Sigmoid colon (tissue), 7 donors: ENCODE results near the gene LPCAT2. TPM values are rescaled to one million over a fixed set of nuclear protein-coding genes. Genes with fewer than 3 reads are reported as not detected.

ENCODE experiments used
- DNase-seq: peaks from one replicate; pipeline ENCODE4 v3.0.0-alpha.2; 2019
- H3K27ac ChIP-seq, 4 donors: fragments of 200-600 bp; sonication (generic); one replicate each; pipeline ENCODE4 v1.5.1; 2016 to 2019; ENCODE audit warnings: mild to moderate bottlenecking in 1 of 4
- H3K27me3 ChIP-seq, 3 donors: fragments of 200-600 bp; sonication (generic); one replicate each; pipeline ENCODE4 v1.5.1; 2019; ENCODE audit warnings: mild to moderate bottlenecking in 1 of 3
- H3K36me3 ChIP-seq, 4 donors: fragments of 200-600 bp; sonication (generic); one replicate each; pipeline ENCODE4 v1.5.1; 2016 to 2019
- H3K4me1 ChIP-seq, 4 donors: fragments of 200-600 bp; sonication (generic); one replicate each; pipeline ENCODE4 v1.5.1; 2017 to 2019
- H3K4me3 ChIP-seq, 4 donors: fragments of 200-600 bp; sonication (generic); one replicate each; pipeline ENCODE4 v1.5.1; 2017 to 2019; ENCODE audit warnings: mild to moderate bottlenecking in 2 of 4, moderate library complexity in 1 of 4
- H3K9me3 ChIP-seq, 4 donors: fragments of 200-600 bp in 3 of 4; sonication (generic) in 3 of 4; one replicate each; pipeline versions ENCODE4 v1.5.1 to v1.6.1; 2013 to 2019
- CTCF ChIP-seq, 4 experiments: fragments of 450-650 bp in 3 of 4; fragments of 200-600 bp in 1 of 4; IDR thresholded peaks; one replicate each; pipeline ENCODE4 v1.5.1; 2016 to 2019; ENCODE audit warnings: antibody characterized with exemption in 4 of 4, mild to moderate bottlenecking in 3 of 4, moderate library complexity in 2 of 4
- EP300 ChIP-seq, 4 donors: sonication (generic); formaldehyde crosslinking; IDR thresholded peaks; one replicate each; pipeline ENCODE4 v1.6.1; 2017; ENCODE audit warnings: antibody characterized with exemption in 4 of 4
- POLR2A ChIP-seq, 2 donors: fragments of 450-650 bp; IDR thresholded peaks; one replicate each; pipeline ENCODE4 v1.6.1; 2016; ENCODE audit warnings: antibody characterized with exemption in 2 of 2, mild to moderate bottlenecking in 2 of 2, moderate library complexity in 2 of 2
- POLR2AphosphoS5 ChIP-seq, 4 donors: sonication (generic); formaldehyde crosslinking; IDR thresholded peaks; one replicate each; pipeline ENCODE4 v1.6.1; 2017; ENCODE audit warnings: antibody characterized with exemption in 4 of 4
- WGBS, 2 donors: extraction: QIAGEN DNeasy Blood & Tissue Kit; methylation state at CpG; one replicate each; pipeline ENCODE4 v1.1.7; 2013; 5-methylcytosine and 5-hydroxymethylcytosine counted together
- intact Hi-C: fragments of 100-400 bp; cut with DNase I; formaldehyde crosslinking; loops from one replicate; pipeline ENCODE4 v1.15.1; 2023
- polyA plus RNA-seq, 3 donors: library from polyadenylated mRNA; stranded (reverse); fragments of 200-250 nt; gene quantifications; one replicate each; pipeline ENCODE4 v1.2.3, GENCODE V29; 2013
- total RNA-seq, 4 donors: library from RNA; depleted of rRNA; stranded (reverse); fragments of >200 nt; gene quantifications; one replicate each; pipeline ENCODE4 v1.1.0, GENCODE V29; 2016
- donor health status: healthy with polysubstance abuse.
- donor health status: Bipolar disorder and iron deficiency.
- donor health status: healthy.

The LPCAT2 gene
- total and polyA plus RNA-seq, 7 donors: 1.2 to 12.8 (median 6.6) TPM

GRCh38 chr16:55510185-55510805, 1.4 kb downstream of the LPCAT2 start:
- Histone ChIP-seq H3K4me1 (peaks cover 0 to 10% (median 8%) of the 10 kb centered on the region in 4 donors), H3K27me3 (peaks cover 0 to 18% (median 17%) of the 10 kb centered on the region in 3 donors), H3K9me3 (peaks cover 0 to 9% (median 0%) of the 10 kb centered on the region in 4 donors), H3K36me3 (peaks cover 0 to 12% (median 0%) of the 10 kb centered on the region in 4 donors), H3K27ac (peak overlapping the region in 3 of 4 donors; percentile 46 to 78 (median 69)), H3K4me3 (peak overlapping the region in 2 of 4 donors; percentile 57 to 70)
- 33 to 49% methylated on average over 4 of the region's 4 CpGs for WGBS, 2 donors
- DNase-seq: no peak
- TF ChIP-seq CTCF (IDR thresholded peaks at IDR 0.05) (no peak), POLR2AphosphoS5 (IDR thresholded peaks at IDR 0.05) (no peak), EP300 (IDR thresholded peaks at IDR 0.05) (no peak), POLR2A (IDR thresholded peaks at IDR 0.05) (no peak)
- intact Hi-C loops: no loop called here

- Histone ChIP-seq H3K4me3 (no peak overlapping the region), H3K27ac (no peak overlapping the region), H3K9me3 (peaks cover 0 to 9% (median 0%) of the 10 kb centered on the region in 4 donors), H3K27me3 (peaks cover 0 to 18% (median 17%) of the 10 kb centered on the region in 3 donors), H3K4me1 (peaks cover 0 to 10% (median 8%) of the 10 kb centered on the region in 4 donors), H3K36me3 (no peaks in the 10 kb centered on the region)
- TF ChIP-seq POLR2AphosphoS5 (IDR thresholded peaks at IDR 0.05) (no peak), EP300 (IDR thresholded peaks at IDR 0.05) (no peak), CTCF (IDR thresholded peaks at IDR 0.05) (no peak), POLR2A (IDR thresholded peaks at IDR 0.05) (no peak)
- 99 to 100% methylated on average over 1 of the region's 1 CpG for WGBS, 2 donors
- DNase-seq: no peak
- intact Hi-C loops: no loop called here
Observed at GRCh38 chr16:55512941-55513340, 4.1 kb downstream of the LPCAT2 start.

- no peak overlapping the region for H3K27ac ChIP-seq
- 83 to 89% methylated on average over 5 of the region's 5 CpGs for WGBS, 2 donors
- no peak overlapping the region for H3K4me3 ChIP-seq
- peaks cover 0 to 9% (median 0%) of the 10 kb centered on the region in 4 donors for H3K9me3 ChIP-seq
- peaks cover 0 to 10% (median 8%) of the 10 kb centered on the region in 4 donors for H3K4me1 ChIP-seq
- H3K27me3 ChIP-seq: peaks cover 0 to 18% (median 16%) of the 10 kb centered on the region in 3 donors
- intact Hi-C loops: no loop called here
- H3K36me3 ChIP-seq: no peaks in the 10 kb centered on the region
- no peak for DNase-seq
- no peak for TF ChIP-seq EP300 (IDR thresholded peaks at IDR 0.05)
- TF ChIP-seq POLR2A (IDR thresholded peaks at IDR 0.05): no peak
- no peak for TF ChIP-seq CTCF (IDR thresholded peaks at IDR 0.05)
- no peak for TF ChIP-seq POLR2AphosphoS5 (IDR thresholded peaks at IDR 0.05)
Observed at GRCh38 chr16:55513616-55514015, 4.7 kb downstream of the LPCAT2 start.

- Histone ChIP-seq H3K4me3 (no peak overlapping the region), H3K4me1 (no peaks in the 10 kb centered on the region), H3K9me3 (peaks cover 0 to 9% (median 0%) of the 10 kb centered on the region in 4 donors), H3K27me3 (peaks cover 0 to 4% (median 3%) of the 10 kb centered on the region in 3 donors), H3K27ac (no peak overlapping the region), H3K36me3 (no peaks in the 10 kb centered on the region)
- intact Hi-C loops: no loop called here
- no peak for DNase-seq
- 97 to 100% methylated on average over 1 of the region's 1 CpG for WGBS, 2 donors
- TF ChIP-seq POLR2A (IDR thresholded peaks at IDR 0.05) (no peak), POLR2AphosphoS5 (IDR thresholded peaks at IDR 0.05) (no peak), EP300 (IDR thresholded peaks at IDR 0.05) (no peak), CTCF (IDR thresholded peaks at IDR 0.05) (no peak)
Observed at GRCh38 chr16:55515111-55515510, 6.2 kb downstream of the LPCAT2 start.
